H4 (cell line): Measurements from ENCODE around the gene EMCN. TPM values are rescaled to one million over a fixed set of nuclear protein-coding genes. Genes with fewer than 3 reads are reported as not detected.
"Not testable (repeated sequence)": the region's sequence is repeated elsewhere in the genome, so short reads cannot be mapped to it uniquely, and the experiment has no call there.

Source experiments
- DNase-seq: peaks from one replicate; pipeline ENCODE4 v3.0.0-alpha.2; 2015; ENCODE audit warnings: low spot score
- total RNA-seq: library from RNA; depleted of rRNA; stranded (reverse); fragments of >200 nt; shearing (Covaris generic); gene quantifications from 2 replicates; pipeline ENCODE4 v1.2.3, GENCODE V29; 2014

EMCN gene
- total RNA-seq, 1 experiment from 2014 or later, result not detected

DNA sequence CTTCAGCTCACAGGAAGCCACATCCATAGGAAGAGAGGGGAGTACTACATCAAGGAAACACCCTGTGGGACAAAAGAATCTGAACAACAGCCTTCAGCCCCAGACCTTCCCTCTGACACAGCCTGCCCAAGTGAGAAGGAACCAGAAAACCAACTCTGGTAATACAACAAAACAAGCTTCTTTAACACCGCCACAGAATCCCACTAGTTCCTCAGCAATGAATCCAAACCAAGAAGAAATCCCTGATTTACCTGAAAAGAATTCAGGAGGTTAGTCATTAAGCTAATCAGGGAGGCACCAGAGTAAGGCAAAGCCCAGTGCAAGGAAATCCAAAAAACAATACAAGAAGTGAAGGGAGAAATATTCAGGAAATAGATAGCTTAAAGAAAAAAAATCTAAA, 137.4 kb downstream of the EMCN start:
- DNase-seq, result not testable (repeated sequence)

GRCh38 chr4:100379583-100380105, 138.2 kb downstream of the EMCN start:
- no peak for DNase-seq

GRCh38 chr4:100372432-100372831, 145.4 kb downstream of the EMCN start:
- no peak for DNase-seq

DNA sequence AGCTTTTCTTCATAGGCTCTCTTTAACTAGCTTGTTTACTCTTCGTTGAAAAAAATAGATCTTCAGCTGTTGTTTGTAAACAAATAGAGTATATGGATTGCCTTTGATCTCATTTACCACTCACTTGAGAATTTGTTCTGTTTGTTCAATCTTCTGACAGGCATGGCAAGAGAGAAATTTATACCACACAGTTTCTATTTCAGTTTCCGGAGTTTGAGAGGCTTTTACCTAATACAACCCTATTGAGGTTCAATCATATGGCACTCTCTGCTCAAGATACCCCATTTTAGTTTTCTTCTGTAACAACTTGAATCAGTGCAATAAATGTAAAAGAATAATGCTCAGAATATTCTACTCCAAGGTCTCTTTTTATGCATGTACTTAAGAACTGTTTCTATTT, 148.0 kb downstream of the EMCN start:
- no peak for DNase-seq

GRCh38 chr4:100367451-100367850, 150.4 kb downstream of the EMCN start:
- DNase-seq, result no peak

- no peak for DNase-seq
These were observed 151.6 kb downstream of the EMCN start for GRCh38 chr4:100366213-100366612.

- no peak for DNase-seq
These were observed 155.5 kb downstream of the EMCN start for GRCh38 chr4:100362366-100362765.

GRCh38 chr4:100361336-100361735, 156.5 kb downstream of the EMCN start:
- DNase-seq, result no peak

DNA sequence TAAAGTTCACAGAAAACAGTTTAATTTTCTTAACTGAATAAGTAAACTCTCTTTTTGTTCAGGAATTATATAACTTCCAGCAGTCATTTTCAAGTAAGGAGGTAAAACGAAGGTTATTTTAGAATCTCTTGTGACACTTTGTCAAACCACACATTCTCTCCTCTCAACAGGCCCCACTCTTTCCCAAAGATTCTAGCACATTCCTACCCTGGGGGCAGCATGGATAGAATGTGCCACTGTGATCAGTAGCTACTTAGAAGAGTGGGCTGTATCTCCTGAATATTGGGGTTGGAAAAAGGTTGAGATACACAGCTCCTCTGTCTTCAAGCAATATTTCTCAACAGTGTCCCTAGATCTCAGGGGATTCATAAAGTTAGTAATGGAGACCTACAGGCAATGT, 157.6 kb downstream of the EMCN start:
- no peak for DNase-seq

- DNase-seq, result no peak
These were observed 158.4 kb downstream of the EMCN start for GRCh38 chr4:100359441-100359840.

DNA sequence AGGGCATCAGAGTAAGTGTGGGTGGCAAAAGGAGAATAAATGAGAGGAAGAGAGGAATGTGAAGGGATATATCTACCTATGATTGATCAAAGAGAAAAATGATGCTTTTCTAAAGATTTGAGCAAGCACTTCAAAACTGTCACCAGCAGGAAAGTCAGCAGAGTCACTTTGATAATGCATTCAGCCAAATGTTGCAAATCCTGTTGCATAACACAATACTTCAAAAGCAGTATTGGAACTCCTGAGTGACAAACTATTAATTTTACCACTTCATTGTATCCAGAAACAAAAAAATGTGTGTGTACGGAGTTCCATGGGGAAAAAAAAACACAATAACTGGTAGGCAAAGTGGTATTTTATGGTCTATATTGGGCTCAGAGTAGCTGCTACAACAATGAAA, 160.3 kb downstream of the EMCN start:
- DNase-seq, result no peak

- no peak for DNase-seq
These were observed 161.7 kb downstream of the EMCN start for GRCh38 chr4:100356172-100356571.

DNA sequence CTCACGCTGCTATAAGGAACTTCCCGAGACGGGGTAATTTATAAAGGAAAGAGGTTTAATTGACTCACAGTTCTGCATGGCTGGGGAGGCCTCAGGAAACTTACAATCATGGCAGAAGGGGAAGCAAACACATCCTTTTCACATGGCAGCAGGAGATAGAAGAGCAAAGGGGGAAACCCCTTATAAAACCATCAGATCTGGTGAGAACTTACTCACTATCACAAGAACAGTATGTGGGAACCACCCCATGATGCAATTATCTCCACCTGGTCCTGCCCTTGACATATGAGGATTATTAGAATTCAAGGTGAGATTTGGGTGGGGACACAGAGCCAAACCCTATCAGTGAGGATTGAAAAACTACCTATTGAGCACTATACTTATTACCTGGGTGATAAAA, 165.5 kb downstream of the EMCN start:
- not testable (repeated sequence) for DNase-seq

GRCh38 chr4:100348473-100348872, 169.3 kb downstream of the EMCN start:
- DNase-seq, result peak; percentile 64

GRCh38 chr4:100347241-100347640, 170.6 kb downstream of the EMCN start:
- no peak for DNase-seq

DNA sequence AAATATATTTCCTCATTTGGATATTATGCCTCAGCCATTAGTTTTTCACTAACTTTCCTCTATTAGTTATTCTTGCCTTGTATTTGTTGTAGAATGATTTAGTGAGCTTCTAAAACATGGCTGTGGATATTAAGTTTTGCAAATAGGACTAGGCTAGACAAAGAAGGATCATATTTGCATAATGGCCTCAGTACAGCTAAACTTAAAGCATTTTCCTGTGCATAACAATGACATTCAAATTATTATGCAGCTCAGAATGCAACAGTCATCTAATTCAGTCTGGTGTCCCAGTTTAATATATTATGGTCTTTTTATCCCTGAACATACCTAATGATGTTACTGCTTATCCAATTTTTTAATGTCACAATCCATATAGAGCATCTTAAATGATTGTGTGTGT, 172.2 kb downstream of the EMCN start:
- DNase-seq, result no peak
